ENCODE data around the gene DCBLD1. TPM values are rescaled to one million over a fixed set of nuclear protein-coding genes. Genes with fewer than 3 reads are reported as not detected.

Gene DCBLD1
- 37.4 and 50.7 TPM in 2 replicates for total RNA-seq

GRCh38 chr6:117482240-117483003 lies at the start of gene DCBLD1:
Gene DCBLD1, plus strand, starts transcription at chr6:117482674. Its CDS starts 108 bp downstream, at chr6:117482782.

Other genes starting within 250 kb of the DCBLD1 start
- not detected in 2 replicates for gene VGLL2, start 217.1 kb upstream of the DCBLD1 start, total RNA-seq
- not detected in 2 replicates for gene ROS1, start 56.7 kb upstream of the DCBLD1 start, total RNA-seq
- 25.3 and 42.6 TPM in 2 replicates for gene GOPC, start 119.8 kb downstream of the DCBLD1 start, total RNA-seq
- gene NUS1, start 192.8 kb downstream of the DCBLD1 start, total RNA-seq, result 19.8 and 21.8 TPM in 2 replicates

Measured in epithelial cell of umbilical artery (primary cell).